CD4-positive, alpha-beta T cell treated with Interferon gamma for 1 hour (primary cell): ENCODE measurements around the gene NFASC.

Experiments used
- DNase-seq: peaks from one replicate; pipeline ENCODE4 v3.0.0-alpha.2; 2020

Gene NFASC

DNA sequence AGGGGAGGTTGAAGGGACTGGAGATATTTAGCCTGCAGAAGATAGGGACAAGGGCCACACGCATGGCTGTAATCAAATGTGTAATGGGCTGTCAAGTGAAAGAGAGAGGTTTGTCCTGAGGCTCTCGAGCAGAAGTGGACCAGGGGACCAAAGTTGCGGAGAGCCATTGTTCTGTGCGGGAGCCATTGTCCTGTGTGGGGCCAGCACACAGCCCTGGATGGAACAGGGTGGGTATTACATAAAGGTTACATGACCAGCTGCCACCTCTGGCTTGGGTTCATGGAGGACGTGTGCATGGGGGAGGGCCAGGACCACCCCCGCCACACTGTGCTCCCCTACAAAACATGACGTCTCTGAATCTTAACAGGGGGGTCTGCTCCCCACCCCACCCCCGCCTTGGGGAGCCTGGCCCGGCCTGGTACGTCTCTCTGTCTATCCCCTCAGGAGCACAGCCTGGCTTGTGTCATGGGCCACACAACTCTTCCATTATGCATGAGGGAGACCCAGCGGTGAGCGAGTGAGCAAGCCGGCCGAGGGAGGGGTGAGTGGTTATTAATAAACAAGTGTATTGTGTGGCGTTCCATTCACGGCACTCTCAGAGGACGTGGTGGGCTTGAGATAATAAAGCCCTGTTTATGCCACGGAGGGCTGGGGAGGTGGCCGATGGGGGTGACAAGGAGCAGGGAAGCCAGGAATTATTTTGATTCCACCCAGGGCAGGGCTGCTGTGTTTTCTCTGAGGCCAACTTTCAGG, at the start of gene NFASC:
TSS of gene NFASC (plus strand) at position 703 of the 753 bp plus-strand sequence. CDS start 73,454 bp downstream, outside the sequence.
- no peak for DNase-seq

- DNase-seq = no peak
These were observed 49.2 kb upstream of the NFASC start for GRCh38 chr1:204821476-204821875.

GRCh38 chr1:204821924-204822323, 48.7 kb upstream of the NFASC start:
- no peak for DNase-seq

DNA sequence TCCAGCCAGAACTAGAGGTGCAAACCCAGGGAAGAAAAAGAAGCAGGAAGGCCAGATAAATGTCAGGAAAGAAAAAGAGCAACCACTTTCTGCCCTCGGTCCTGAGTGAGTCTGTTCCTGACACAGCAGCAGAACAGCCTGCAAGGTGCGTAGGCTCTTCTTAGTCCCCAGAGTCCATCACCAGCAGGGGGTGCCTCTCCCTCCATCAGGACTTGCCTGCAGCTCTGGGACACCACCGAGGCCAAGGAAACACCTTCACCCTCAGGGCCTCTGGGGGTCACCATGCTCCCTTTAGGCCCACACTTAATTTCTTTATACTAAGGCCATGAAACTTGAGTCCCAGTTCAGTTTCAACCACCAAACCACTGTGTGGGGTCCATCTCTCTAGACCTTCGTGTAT, 43.7 kb upstream of the NFASC start:
- DNase-seq = no peak

- no peak for DNase-seq
These were observed 42.3 kb upstream of the NFASC start for GRCh38 chr1:204828352-204828850.

GRCh38 chr1:204829133-204829825, 41.4 kb upstream of the NFASC start:
- DNase-seq = no peak

DNA sequence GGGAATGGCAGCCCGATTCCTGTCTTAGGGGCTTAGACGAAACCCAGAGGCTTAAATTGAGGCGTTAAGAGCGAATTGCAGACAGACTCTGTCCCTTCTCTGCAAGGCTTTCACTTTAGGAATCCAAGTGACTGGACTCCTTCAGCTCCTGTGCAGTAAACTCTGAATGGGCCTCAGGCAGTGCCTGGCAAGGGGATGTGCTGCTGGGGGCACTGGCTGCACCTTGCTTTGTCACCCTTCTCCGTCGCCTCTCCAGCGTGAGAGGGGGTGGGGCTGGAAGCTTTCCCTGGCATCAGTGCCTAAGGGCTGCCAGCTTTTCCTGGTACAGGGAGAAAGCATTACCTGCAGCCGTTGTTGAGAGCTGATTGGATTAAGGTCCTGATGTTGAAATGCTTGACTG, 39.9 kb upstream of the NFASC start:
- no peak for DNase-seq

DNA sequence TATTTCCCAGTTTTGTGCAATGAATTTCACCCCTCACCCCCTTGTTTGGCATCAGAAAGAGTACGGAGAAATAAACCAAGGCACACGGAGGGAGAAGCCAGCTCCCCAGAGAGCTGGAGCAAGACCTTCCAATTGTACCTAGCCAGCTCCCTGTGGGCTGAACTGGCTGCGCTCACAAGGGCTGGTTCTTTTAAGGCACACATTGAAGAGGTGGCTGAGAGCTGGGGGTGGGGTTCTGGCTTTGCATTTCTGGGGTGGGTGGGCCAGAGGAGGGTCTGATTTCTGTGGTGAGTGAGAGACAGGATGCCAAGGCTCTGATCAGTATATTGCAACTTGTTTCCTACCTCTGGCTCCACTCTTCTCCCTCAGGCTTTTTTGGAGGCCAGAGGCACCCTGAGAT, 39.5 kb upstream of the NFASC start:
- no peak for DNase-seq

GRCh38 chr1:204834336-204834735, 36.3 kb upstream of the NFASC start:
- DNase-seq = no peak

GRCh38 chr1:204834752-204835151, 35.9 kb upstream of the NFASC start:
- no peak for DNase-seq

DNA sequence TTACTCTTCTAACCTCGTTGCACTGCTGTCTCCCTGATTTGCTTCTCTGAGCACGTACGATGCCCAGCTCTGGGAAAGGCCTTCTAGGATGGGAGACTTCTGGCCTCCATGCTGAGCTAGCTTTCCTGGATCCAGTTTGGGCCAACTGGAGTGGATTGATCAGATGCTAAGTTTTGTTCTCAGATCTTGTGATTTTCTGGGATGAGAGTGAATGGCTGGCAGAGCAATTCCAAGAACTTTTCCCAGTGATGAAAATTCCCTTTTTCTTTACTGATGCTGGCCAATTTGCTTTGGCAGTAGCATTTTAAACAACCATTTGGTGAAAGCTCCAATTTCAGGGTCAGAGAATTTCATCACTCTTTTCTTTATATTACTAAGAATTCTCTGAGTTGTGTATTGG, 34.9 kb upstream of the NFASC start:
- no peak for DNase-seq

DNA sequence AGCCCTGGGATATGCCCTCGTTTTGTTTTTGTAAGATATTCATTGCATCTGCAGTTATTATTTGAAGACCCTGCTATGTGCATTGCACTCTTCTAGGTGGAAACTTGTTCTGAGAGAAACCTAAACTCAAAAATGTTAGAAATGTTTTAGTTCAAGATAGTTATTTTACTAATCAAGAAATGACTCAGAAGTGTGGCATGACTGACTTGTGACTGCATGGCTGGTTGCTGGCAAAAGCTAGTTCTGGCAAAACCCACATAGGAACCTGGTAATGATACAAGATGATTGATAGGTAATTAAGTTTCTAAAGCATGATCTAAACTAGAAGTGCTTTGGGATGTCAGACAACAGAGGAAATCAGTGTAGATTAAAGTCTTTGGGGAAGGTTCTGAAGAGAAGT, 33.8 kb upstream of the NFASC start:
- DNase-seq = no peak

DNA sequence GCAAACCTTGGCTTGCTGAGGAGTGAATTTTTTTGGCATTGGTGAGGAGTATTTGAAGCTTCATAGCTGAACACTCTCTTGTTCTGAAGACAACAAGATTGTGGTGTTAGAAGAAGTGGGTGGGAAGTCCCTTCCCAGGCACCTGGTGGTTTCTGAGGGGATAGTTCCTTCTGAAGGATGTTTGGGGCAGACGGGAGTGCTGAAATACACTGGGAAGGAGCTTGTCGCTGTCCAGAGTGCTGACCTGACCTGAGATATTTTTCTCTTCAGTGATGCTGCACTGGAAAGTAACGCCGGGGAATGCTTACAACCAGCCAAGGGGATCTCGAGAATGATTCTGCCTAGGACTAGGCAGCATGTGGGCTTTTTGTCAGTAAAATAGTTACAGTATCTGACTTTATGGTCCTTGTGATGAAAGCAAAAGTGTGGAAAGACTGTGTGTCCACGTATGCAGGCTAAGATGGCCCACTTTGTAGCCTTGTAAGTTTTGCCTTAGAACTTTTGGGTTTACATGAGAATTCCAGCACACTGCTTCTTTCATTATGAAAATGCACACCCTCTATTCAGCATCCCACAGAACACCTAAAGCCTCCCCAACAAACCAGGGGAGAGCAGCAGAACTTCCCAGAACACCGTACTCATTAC, 33.1 kb upstream of the NFASC start:
- no peak for DNase-seq

DNA sequence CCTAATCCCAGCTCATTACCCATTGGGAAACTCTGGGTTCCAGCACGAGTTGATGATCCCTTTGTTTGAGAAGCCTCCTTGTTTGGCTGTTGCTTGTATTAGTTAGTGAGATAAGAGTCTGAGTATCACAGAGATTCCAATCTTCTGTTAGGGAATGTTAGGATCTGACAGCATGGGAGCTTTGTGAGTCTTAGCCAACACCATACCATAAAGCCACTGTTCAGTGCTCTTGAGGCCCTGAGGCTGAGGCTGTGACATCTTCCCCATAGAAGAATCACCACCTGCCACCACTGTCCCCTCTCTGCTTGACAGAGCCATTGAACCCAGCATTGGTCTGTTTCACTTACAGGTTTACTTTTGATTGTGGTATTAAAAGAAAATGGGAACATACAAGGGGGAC, 29.3 kb upstream of the NFASC start:
- DNase-seq = no peak

DNA sequence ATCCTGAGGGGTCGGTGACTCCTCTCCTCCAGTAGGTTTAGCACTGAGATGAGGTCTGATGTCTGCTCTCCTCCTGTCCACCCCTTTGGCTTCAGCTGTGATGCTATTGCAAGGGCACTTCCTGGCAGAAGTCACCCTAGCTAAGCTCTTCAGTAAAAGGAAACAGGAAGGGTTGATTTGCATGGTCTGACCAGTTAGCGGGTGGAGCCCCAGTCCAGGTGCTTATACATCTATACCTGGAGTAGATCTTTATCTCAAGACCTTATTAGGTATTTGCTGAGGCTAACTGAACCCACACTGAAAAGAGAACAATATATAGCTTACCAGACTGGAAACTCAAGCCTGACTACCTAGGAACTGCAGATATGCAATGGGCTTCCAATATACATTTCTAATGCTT, 28.9 kb upstream of the NFASC start:
- DNase-seq = no peak

- DNase-seq = no peak
These were observed 28.3 kb upstream of the NFASC start for GRCh38 chr1:204842369-204842768.

DNA sequence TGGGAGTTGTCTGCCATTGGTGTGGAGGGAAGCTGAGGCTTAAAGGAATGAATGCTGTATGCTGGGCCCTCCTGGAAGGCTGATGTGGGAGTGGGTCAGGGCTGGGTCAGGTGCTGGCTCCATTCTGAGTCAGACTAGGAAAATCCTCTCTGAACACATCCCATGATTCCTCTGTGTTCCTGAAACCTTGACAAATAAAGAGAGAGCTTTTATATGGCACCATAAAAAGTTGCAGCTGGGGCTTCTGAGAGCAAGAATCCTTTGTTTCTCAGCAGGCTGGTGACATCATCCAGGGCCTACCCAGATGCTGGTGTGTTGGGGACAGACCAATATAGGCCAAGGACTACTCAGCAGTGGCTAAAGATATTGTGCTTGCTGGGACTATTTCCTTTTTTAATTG, 27.8 kb upstream of the NFASC start:
- no peak for DNase-seq

DNA sequence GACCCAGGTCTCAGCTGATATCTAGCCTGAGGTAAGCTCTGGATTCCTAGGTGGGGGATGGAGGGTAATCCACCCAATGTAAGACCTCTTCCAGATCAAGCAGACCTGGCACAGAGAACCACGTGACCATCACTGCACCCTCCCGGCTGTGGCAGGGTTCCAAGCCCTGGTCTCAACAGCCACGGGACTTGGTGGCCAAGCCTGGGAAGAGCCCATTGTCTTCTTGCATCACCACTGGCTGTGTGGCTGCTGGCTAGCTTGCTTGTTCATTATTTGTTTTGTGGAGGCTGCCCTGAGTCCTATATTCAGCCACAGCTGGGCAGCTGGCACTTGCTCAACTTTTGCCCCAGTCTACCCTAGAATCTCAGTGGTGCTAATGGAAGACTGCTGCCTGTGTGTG, 24.1 kb upstream of the NFASC start:
- DNase-seq = no peak

GRCh38 chr1:204848579-204848978, 22.1 kb upstream of the NFASC start:
- DNase-seq = no peak

GRCh38 chr1:204852854-204853253, 17.8 kb upstream of the NFASC start:
- DNase-seq = no peak

DNA sequence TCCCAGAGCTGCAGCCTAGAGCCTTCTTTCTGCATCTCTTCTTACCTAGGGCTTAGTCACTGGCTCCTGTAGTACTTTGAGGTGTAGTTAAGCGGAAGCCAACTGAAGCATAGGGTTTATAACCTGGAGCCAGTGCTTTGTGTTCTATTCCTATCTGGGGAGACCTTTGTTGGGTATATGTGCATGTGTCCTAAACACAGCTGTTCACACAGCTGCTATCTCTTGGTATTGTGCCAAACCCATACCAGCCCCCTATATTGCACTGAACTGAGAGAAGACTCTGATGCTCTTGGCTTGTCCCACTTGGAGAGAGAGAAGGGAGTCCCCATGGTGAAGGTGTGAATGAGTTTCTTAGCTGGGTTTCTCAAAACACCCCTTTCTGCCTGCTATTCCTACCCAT, 17.2 kb upstream of the NFASC start:
- DNase-seq = no peak

DNA sequence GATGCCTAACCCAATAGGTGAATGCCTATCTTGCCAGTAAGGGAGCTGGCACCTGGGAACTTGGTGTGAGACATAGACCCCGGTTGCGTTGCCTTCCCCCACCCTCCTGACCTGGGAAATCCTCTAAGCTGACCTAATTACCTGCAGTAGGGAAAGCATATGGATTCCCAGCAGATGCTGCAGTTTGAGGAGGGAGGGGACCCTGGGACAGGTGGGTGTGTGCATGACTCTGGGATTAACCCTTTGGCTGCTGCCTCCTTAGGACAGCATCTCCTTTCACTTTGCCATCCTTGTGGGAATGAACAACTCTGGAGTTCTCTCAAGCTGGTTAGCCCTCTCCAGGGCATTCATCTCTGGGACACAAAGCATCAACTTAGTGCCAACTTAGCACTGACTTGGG, 16.4 kb upstream of the NFASC start:
- no peak for DNase-seq

GRCh38 chr1:204858363-204858821, 12.3 kb upstream of the NFASC start:
- DNase-seq = no peak

GRCh38 chr1:204859861-204860267, 10.8 kb upstream of the NFASC start:
- no peak for DNase-seq
